Small intestine (tissue), 7 donors: ENCODE results near the gene SPATA9. TPM values are rescaled to one million over a fixed set of nuclear protein-coding genes. Genes with fewer than 3 reads are reported as not detected.

Experiments
- DNase-seq, 2 donors: peaks; one replicate each; pipeline versions ENCODE4 v3.0.0 to v3.0.0-alpha.2; 2013
- FAIRE-seq: peaks from 2 replicates; lab custom pipeline; 2012; peaks lifted over from hg19 to GRCh38; lab: Jason Lieb, UNC
- H3K27ac ChIP-seq, 3 donors: one replicate each; pipeline ENCODE4 v1.5.1; 2013; ENCODE audit warnings: low read length in 2 of 3, mild to moderate bottlenecking in 2 of 3, control low read depth in 1 of 3, inconsistent platforms in 1 of 3, low read depth in 1 of 3, moderate library complexity in 1 of 3
- H3K27me3 ChIP-seq, 3 donors: one replicate each; pipeline ENCODE4 v1.6.1; 2013; ENCODE audit warnings: low read length in 3 of 3, inconsistent platforms in 1 of 3; ENCODE audit not compliant: control insufficient read depth in 3 of 3, insufficient read depth in 3 of 3
- H3K36me3 ChIP-seq, 3 donors: one replicate each; pipeline ENCODE4 v1.6.1; 2013; ENCODE audit warnings: low read length in 3 of 3, inconsistent platforms in 1 of 3, low read depth in 1 of 3, mild to moderate bottlenecking in 1 of 3, moderate library complexity in 1 of 3; ENCODE audit not compliant: control insufficient read depth in 3 of 3, insufficient read depth in 2 of 3
- H3K4me1 ChIP-seq, 3 donors: one replicate each; pipeline ENCODE4 v1.6.1; 2013; ENCODE audit warnings: low read length in 2 of 3, inconsistent platforms in 1 of 3, low read depth in 1 of 3, mild to moderate bottlenecking in 1 of 3, moderate library complexity in 1 of 3; ENCODE audit not compliant: control insufficient read depth in 3 of 3, insufficient read depth in 2 of 3
- H3K4me3 ChIP-seq, 3 donors: one replicate each; pipeline ENCODE4 v1.5.1; 2013; ENCODE audit warnings: low read length in 3 of 3, control low read depth in 1 of 3, inconsistent platforms in 1 of 3, low read depth in 1 of 3, mild to moderate bottlenecking in 1 of 3, moderate library complexity in 1 of 3
- H3K9me3 ChIP-seq, 2 donors: one replicate each; pipeline ENCODE4 v1.6.1; 2013; ENCODE audit warnings: low read depth in 1 of 2, low read length in 1 of 2; ENCODE audit not compliant: control insufficient read depth in 2 of 2, insufficient read depth in 1 of 2
- WGBS, 3 donors: extraction: QIAGEN DNeasy Blood & Tissue Kit; methylation state at CpG; one replicate each; pipeline ENCODE4 v1.1.7; 2013; 5-methylcytosine and 5-hydroxymethylcytosine counted together
- polyA plus RNA-seq, 4 donors: library from polyadenylated mRNA; stranded (reverse) in 3 of 4; unstranded in 1 of 4; fragments of 200-250 nt in 3 of 4; fragments of 120-200 nt in 1 of 4; gene quantifications; one replicate each; pipeline versions ENCODE4 v1.2.1 to v1.2.3, GENCODE V29; 2013
- donor health status: healthy with polysubstance abuse.
- donor health status: control.
- donor health status: control.
- donor health status: Bipolar disorder and iron deficiency.
- donor health status: healthy.

SPATA9 gene
- polyA plus RNA-seq, 4 donors: 0.24 to 1.0 TPM; not detected in 2

DNA sequence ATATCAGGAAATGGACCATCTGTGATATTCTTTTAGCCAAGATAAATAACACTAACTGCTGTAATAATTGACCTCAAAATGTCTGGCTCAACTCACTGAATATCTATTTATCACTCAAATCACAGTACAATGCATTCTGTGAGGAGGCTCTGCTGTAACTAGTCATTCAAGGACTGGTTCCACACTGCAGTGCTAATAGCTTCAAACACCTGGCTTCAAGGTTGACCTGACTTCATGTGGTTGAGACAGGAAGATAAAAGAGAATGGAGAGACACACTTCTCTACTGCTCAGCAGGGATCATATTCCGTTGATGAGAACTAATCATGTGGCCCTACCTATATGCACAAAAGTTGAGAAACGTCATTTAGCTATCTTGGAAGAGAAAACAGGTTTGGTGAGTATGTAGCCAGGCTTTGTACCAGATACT is 45.0 kb upstream of the SPATA9 start:
- H3K27me3 ChIP-seq: no peaks in the 10 kb centered on the region
- H3K4me1 ChIP-seq: peaks cover 0 to 32% (median 13%) of the 10 kb centered on the region in 3 donors
- H3K36me3 ChIP-seq: no peaks in the 10 kb centered on the region
- H3K4me3 ChIP-seq: no peak overlapping the region
- peak; percentile 58 to 79 for DNase-seq
- H3K9me3 ChIP-seq: no peaks in the 10 kb centered on the region
- peak overlapping the region in 2 of 3 donors; percentile 12 to 68 for H3K27ac ChIP-seq
- FAIRE-seq: no peak
- 17 to 39% (median 20%) methylated on average over 2 of the region's 2 CpGs for WGBS, 3 donors

DNA sequence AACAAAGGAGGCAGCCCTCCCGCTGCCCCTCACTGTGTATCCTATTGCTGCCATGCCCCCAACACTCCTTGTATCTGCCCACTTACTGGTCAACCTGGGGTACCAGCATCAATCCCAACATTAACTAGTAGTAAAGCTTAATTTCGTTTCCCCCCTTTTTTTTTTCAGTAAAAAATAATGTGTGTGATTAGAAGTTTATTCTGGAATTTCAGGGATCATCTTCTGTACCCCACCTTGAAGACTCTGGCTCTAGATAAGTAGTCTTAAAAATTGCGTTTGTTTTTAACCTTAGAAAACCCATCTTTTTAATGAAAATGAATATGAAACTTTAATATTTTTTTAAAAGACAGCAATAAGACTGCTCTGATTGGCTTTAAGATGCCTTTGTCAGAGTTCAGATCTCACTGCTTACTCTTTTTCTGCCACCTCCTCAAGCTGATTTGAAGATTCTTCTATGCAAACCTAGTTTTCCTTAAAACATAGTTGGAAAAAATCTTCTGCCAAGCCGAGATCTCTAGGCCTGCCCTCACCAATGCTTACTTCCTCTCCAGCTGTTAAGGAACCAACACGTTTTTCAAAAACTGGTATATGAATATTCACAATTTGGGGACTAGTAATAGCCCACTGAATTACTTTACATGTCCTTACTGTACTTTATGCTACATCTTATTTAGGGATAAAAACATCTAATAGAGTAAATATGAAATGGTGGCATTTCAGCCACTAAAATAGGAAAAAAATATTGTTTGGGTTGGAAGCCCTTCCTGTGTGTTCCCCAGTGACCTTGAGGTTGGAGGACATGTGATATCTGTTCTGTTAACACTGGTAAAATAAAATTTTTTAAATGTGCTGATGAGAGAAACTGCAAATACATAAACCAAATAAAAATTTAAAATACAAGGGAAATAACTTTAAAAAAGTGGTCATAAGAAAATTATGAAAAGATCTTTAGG is 44.3 kb upstream of the SPATA9 start:
- 61 to 82% (median 63%) methylated on average over 5 of the region's 5 CpGs for WGBS, 3 donors
- H3K27ac ChIP-seq: peak overlapping the region in 2 of 3 donors; percentile 68 to 74
- H3K9me3 ChIP-seq: no peaks in the 10 kb centered on the region
- no peak for DNase-seq
- no peak overlapping the region for H3K4me3 ChIP-seq
- FAIRE-seq: no peak
- peaks cover 0 to 32% (median 13%) of the 10 kb centered on the region in 3 donors for H3K4me1 ChIP-seq
- H3K36me3 ChIP-seq: no peaks in the 10 kb centered on the region
- no peaks in the 10 kb centered on the region for H3K27me3 ChIP-seq

DNA sequence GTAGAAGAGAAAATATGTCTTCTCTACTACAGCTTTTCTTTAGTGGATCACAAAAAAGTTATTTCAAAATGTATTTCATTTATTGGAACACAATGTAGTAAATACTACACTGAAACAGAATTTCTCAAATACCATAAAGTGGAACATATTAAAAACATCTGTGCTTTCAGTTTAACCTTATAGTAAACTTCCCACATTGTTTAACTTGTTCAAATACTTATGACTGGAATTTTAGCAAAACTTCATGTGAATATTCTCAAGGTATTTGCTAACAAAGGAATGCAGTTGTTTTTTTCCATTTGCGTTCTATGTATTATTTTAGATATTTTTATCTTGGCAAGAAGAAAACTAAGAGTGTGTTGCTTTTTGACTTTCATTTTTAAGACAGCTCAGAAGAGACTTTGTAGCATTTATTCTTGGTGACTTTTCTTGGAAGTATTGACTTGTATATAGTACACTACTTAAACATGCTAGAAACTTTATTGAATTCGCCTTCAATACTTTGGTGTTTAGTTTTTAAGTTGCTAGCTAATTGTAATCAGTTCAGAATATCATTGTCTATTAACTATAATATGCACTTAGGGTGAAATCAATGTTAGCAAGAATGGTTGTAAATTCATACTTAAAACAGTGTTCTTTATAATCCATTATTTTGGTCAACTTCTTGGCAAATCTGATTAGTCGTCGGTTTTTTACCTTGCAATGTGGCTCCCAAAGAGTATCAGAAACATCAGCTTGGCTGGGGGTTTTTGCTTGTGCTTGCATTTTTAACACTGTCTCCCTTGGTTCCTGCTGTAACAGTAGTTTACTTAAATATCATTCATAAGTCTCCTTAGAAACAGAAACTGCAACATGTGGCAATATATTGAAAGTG is 43.4 kb upstream of the SPATA9 start:
- WGBS, 3 donors: 63 to 90% (median 82%) methylated on average over 4 of the region's 4 CpGs
- Histone ChIP-seq H3K4me1 (peaks cover 0 to 32% (median 13%) of the 10 kb centered on the region in 3 donors), H3K4me3 (no peak overlapping the region), H3K27ac (peak overlapping the region in 1 of 3 donors; percentile 74), H3K36me3 (no peaks in the 10 kb centered on the region), H3K27me3 (no peaks in the 10 kb centered on the region), H3K9me3 (no peaks in the 10 kb centered on the region)
- no peak for DNase-seq
- no peak for FAIRE-seq

DNA sequence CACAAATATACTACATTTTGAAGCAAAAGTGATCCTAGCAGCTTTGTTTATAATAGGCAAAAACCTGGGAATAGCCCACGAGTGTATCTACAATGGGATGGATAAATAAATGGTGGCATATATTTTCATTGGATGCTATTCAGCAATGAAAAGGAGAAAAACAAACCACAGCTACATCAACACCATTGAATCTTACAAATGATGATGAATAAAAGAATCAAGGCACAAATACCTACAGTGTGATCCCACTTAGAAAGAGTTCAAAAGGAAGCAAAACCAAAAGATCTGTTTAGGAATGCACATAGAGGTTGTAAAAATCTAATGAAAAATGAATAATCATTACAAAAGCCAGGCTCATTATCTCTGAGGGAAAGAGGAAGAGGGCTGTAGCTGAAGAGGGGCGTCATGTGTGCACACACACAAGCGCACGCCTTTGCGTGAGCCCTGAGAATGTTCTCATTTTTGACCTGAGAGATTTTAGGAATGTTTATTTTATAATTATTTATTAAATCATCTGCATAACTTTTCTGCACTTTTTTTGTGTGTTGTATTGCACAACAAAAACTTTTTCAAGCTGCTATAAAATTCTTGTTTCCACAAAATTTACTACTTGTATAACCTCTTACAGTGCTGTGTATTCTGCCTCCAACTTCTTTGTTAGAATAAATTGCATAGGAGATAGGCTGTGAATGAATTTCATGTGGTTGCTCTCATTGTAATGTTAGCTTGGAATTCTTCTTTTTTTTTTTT is 42.5 kb upstream of the SPATA9 start:
- no peaks in the 10 kb centered on the region for H3K36me3 ChIP-seq
- peaks cover 0 to 28% (median 11%) of the 10 kb centered on the region in 3 donors for H3K4me1 ChIP-seq
- H3K9me3 ChIP-seq: no peaks in the 10 kb centered on the region
- H3K27me3 ChIP-seq: no peaks in the 10 kb centered on the region
- FAIRE-seq: no peak
- no peak for DNase-seq
- H3K4me3 ChIP-seq: no peak overlapping the region
- H3K27ac ChIP-seq: no peak overlapping the region
- whole genome bisulfite sequencing, 3 donors: 70 to 91% (median 81%) methylated on average over 5 of the region's 5 CpGs

DNA sequence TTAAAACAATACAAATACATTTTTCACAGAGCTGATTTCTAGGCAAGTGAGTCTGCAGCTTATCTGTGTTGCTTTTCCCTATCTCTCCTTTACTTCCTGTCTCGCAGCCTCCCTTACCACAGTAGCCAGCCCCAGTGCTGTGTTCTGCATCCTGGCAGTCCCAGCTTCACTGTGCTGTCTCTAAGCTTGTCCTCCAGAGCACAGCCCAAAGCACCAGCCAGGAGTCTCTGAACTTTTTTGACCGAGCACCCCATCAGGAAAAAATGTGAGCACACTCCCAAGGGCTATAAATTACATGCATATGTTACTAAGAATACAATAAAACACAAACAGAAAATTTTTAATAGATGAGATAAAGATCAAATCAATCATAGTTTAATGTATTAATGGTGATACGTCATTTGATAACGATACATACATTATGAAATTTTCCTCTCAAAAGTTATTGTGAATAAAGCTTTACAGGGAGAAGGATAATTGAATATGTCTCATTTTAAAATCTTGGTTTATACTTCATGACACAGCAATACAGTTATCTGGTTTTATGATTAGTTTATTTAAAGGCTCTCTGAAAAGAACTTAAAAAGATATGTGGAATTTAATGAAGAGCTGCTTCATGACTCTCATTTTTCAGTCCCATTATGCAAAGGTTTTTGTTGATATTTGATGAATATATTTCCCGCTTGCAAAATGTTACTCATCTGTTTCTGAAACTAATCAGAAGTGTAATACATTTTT is 41.0 kb upstream of the SPATA9 start:
- Histone ChIP-seq H3K27me3 (no peaks in the 10 kb centered on the region), H3K4me1 (peaks cover 2 to 22% (median 15%) of the 10 kb centered on the region in 3 donors), H3K4me3 (no peak overlapping the region), H3K36me3 (no peaks in the 10 kb centered on the region), H3K9me3 (no peaks in the 10 kb centered on the region), H3K27ac (no peak overlapping the region)
- WGBS, 3 donors: 65 to 76% (median 67%) methylated on average over 5 of the region's 5 CpGs
- no peak for DNase-seq
- FAIRE-seq: no peak

DNA sequence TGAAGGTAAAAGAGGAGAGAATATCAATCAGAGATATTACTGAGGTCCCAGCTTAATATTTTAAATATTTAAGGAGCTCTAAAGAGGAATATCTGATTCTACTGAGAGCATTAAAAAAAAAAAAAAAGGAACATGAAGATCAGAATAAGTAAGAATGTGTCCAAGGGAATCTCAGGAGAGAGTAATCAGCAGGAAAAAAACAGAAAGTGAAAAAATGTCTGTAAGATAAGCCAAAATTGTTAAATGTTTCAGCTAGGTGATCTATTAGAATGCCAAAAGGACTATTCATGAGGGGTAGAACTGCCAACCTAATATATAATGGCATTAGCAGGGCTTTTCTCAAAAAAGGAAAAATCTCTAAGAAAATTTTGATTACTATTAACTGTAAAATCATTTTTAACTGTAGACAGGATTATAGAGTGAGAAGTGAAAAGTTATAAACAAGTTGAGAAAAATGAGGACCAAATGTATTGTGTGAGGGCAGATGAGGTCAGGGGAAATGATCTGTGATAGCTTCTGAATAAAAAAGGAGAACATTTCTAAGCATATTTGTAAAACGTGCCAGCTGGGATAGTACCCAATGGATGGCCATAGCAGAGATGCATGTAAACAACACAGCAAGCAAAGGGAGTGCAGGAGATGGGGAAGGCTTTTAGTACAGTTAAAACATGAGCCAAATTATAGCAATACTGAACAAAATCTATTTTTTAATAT is 38.9 kb upstream of the SPATA9 start:
- H3K27ac ChIP-seq: no peak overlapping the region
- FAIRE-seq (no peak), DNase-seq (no peak)
- 62 to 81% (median 71%) methylated on average over 1 of the region's 1 CpG for WGBS, 3 donors
- H3K4me1 ChIP-seq: peaks cover 2 to 7% (median 3%) of the 10 kb centered on the region in 3 donors
- H3K36me3 ChIP-seq: no peaks in the 10 kb centered on the region
- H3K9me3 ChIP-seq: peaks cover 0 to 4% of the 10 kb centered on the region in 2 donors
- no peaks in the 10 kb centered on the region for H3K27me3 ChIP-seq
- H3K4me3 ChIP-seq: no peak overlapping the region

DNA sequence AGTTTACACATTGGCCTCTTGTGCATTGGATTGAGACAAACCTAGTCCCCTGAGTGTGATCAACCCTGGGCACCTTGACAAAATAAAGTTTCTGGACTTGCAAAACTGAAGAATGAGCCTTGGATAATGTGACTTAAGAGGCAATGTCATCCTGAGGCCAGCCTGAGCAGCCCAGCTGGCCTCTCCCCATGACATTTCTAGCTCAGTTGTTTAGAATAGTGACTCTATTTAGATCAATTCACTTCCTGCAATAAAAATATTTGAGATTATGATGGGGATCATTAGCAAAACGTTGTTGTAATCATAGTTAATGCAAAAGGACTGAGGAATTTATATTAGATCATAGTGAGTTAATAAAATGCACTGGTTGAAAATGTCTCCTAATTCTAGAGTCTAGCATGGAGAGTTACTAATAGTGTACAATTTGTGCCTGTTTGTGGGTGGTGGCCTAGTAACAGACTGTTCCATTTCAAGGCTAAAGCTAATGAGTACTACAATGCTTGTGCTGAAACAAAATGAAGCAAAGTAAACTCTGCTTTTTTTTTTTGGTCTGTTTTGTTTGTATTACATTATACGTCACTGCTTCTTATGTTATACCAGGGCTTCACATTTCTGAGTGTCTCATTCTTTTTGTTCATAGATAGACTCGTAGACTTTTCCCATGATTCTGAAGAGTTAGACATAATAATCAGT is 37.4 kb upstream of the SPATA9 start:
- peak; percentile 10 for FAIRE-seq
- H3K9me3 ChIP-seq: peaks cover 0 to 4% of the 10 kb centered on the region in 2 donors
- peaks cover 2 to 5% (median 3%) of the 10 kb centered on the region in 3 donors for H3K4me1 ChIP-seq
- peak; percentile 42 to 57 for DNase-seq
- no peak overlapping the region for H3K4me3 ChIP-seq
- no peaks in the 10 kb centered on the region for H3K36me3 ChIP-seq
- no peaks in the 10 kb centered on the region for H3K27me3 ChIP-seq
- H3K27ac ChIP-seq: peak overlapping the region in 1 of 3 donors; percentile 68
- WGBS, 3 donors: 48 to 49% (median 49%) methylated on average over 3 of the region's 3 CpGs
